OCI-LY3 (cell line): ENCODE measurements around the gene TRH.

Experiments
- H2AFZ ChIP-seq: fragments of 200-600, 300-600 bp; shearing (Covaris generic); 2 replicates; pipeline ENCODE4 v1.6.0; 2014; ENCODE audit warnings: antibody characterized with exemption, low read depth, low read length
- H3K27ac ChIP-seq: fragments of 200-600, 300-600 bp; sonication (generic); 2 replicates; pipeline ENCODE4 v1.5.1; 2014; ENCODE audit warnings: mild to moderate bottlenecking, low read length, moderate library complexity, mixed read lengths
- H3K27me3 ChIP-seq: fragments of 200-600, 300-600 bp; sonication (generic); 2 replicates; pipeline ENCODE4 v1.6.1; 2014; ENCODE audit warnings: low read depth, low read length, mixed read lengths
- H3K36me3 ChIP-seq: fragments of 200-600, 300-600 bp; sonication (generic); replicated peaks from 2 replicates; pipeline ENCODE3; 2014; ENCODE audit warnings: low read depth, low read length, mixed read lengths
- H3K4me1 ChIP-seq: fragments of 300-600, 200-600 bp; sonication (generic); 2 replicates; pipeline ENCODE4 v1.6.1; 2014; ENCODE audit warnings: low read length, mixed read lengths
- H3K4me2 ChIP-seq: fragments of 200-600, 300-600 bp; sonication (generic); 2 replicates; pipeline ENCODE4 v1.6.1; 2014; ENCODE audit warnings: low read length, mixed read lengths
- H3K4me3 ChIP-seq: fragments of 300-600, 200-600 bp; sonication (generic); 2 replicates; pipeline ENCODE4 v1.5.1; 2014; ENCODE audit warnings: antibody characterized with exemption, mild to moderate bottlenecking, low read length, moderate library complexity
- H3K79me2 ChIP-seq: fragments of 300-600, 200-600 bp; shearing (Covaris generic); 2 replicates; pipeline ENCODE4 v1.6.1; 2014; ENCODE audit warnings: mild to moderate bottlenecking, low read length, mixed read lengths
- H3K9ac ChIP-seq: fragments of 300-600, 200-600 bp; shearing (Covaris generic); 2 replicates; pipeline ENCODE4 v1.6.0; 2014; ENCODE audit warnings: mild to moderate bottlenecking, low read length, moderate library complexity
- H3K9me3 ChIP-seq: fragments of 200-600, 300-600 bp; shearing (Covaris generic); 2 replicates; pipeline ENCODE4 v1.6.1; 2014; ENCODE audit warnings: low read length, mixed read lengths; ENCODE audit not compliant: insufficient read depth
- H4K20me1 ChIP-seq: fragments of 200-600, 300-600 bp; sonication (generic); 2 replicates; pipeline ENCODE4 v1.6.1; 2016; ENCODE audit warnings: low read length, mixed read lengths; ENCODE audit not compliant: insufficient read depth
- EZH2phosphoT487 ChIP-seq: fragments of 200-600 bp; shearing (Covaris generic); IDR thresholded peaks from 2 replicates; pipeline ENCODE4 v1.6.1; 2018; ENCODE audit warnings: antibody characterized with exemption, mixed run types, low read depth
- TF ChIP-seq, protein P1 (sequence below): fragments of 200-600, 300-600 bp; sonication (generic); IDR thresholded peaks from 2 replicates; pipeline ENCODE4 v1.5.1; 2014; ENCODE audit warnings: antibody characterized with exemption, low read length, low read depth

TRH gene

DNA sequence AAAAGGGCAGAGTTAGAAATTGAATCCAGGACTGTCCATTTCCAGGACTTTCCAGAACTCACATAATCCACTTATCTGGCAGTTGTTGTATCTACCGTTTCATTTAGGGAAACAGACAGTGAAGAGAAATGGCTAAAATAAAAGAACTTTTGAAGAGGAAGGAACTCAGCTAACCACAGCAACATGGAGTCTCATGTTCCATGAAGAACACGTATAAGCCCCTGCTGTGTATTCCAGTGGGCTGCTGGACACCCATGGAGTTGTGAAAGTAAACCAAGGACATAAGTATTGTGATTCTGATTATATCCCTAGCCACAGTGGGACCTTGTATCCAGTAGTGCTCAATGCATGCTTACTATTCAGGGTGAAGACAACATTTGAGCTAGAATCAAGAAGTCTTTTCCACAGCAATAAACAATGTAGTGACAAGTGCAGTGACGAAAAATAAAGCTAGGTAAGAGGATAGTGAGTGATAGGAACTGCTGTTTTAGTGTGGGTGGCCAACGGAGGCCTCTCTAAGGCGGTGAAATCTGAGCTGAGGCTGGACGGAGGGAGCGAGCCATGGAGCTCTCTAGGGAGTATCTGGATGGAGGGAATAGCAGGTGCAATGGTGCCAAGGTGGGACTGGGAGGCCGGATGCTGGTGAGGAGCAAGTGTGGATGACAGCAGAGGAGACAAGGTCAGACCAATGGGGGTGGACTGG, 26.8 kb upstream of the TRH start:
- Histone ChIP-seq H4K20me1 (no peaks in the 10 kb centered on the region), H3K9ac (no peak overlapping the region), H3K27me3 (peaks cover 5% of the 10 kb centered on the region; the same call in 1 of the 2 replicates), H3K4me3 (no peak overlapping the region), H3K36me3 (no peaks in the 10 kb centered on the region), H3K27ac (no peak overlapping the region), H2AFZ (no peak overlapping the region), H3K4me2 (no peak overlapping the region), H3K79me2 (no peaks in the 10 kb centered on the region), H3K9me3 (no peaks in the 10 kb centered on the region), H3K4me1 (no peaks in the 10 kb centered on the region)
- TF ChIP-seq EZH2phosphoT487 = no peak
- TF ChIP-seq, protein P1, sequence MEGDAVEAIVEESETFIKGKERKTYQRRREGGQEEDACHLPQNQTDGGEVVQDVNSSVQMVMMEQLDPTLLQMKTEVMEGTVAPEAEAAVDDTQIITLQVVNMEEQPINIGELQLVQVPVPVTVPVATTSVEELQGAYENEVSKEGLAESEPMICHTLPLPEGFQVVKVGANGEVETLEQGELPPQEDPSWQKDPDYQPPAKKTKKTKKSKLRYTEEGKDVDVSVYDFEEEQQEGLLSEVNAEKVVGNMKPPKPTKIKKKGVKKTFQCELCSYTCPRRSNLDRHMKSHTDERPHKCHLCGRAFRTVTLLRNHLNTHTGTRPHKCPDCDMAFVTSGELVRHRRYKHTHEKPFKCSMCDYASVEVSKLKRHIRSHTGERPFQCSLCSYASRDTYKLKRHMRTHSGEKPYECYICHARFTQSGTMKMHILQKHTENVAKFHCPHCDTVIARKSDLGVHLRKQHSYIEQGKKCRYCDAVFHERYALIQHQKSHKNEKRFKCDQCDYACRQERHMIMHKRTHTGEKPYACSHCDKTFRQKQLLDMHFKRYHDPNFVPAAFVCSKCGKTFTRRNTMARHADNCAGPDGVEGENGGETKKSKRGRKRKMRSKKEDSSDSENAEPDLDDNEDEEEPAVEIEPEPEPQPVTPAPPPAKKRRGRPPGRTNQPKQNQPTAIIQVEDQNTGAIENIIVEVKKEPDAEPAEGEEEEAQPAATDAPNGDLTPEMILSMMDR = no peak

DNA sequence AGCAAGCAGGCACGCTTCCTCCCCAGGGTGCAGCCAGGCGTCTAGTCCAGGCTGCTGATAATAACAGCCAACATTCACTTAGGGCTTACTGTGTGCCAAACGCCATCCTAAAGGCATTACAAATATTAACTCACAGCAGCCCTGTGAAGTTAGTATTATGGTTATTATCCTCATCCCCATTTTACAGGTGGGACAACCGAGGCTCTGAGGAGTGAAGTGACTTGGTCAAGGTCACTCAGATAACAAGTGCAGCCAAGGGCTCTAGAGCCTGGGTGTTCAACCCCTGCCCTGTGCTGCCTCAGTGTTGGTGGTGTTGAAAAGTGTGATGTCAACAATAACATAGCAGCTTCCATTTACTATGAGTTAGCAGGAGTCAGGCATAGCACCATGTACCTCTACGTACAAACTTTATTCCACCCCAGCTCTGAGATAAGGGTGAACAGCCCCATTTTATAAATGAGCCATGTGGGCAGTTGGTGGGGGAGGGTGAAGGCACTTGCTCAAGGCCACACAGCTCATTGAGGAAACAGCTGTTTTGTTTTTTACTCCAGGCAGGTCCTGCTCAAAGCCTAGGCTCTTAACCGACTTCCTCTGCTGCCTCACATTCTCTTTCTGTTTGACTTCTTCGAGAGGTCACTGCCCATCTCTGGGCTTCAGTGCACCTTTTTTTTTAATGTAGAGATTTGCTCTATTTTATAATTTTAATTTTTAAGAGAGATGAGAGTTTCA, 24.0 kb upstream of the TRH start:
- peaks cover 5% of the 10 kb centered on the region; the same call in 1 of the 2 replicates for H3K27me3 ChIP-seq
- H4K20me1 ChIP-seq = no peaks in the 10 kb centered on the region
- H3K9ac ChIP-seq = no peak overlapping the region
- H2AFZ ChIP-seq = no peak overlapping the region
- no peak overlapping the region for H3K4me2 ChIP-seq
- H3K36me3 ChIP-seq = no peaks in the 10 kb centered on the region
- H3K9me3 ChIP-seq = no peaks in the 10 kb centered on the region
- H3K27ac ChIP-seq = no peak overlapping the region
- TF ChIP-seq, protein P1 = no peak
- TF ChIP-seq EZH2phosphoT487 = no peak
- no peaks in the 10 kb centered on the region for H3K79me2 ChIP-seq
- H3K4me1 ChIP-seq = no peaks in the 10 kb centered on the region
- H3K4me3 ChIP-seq = no peak overlapping the region

DNA sequence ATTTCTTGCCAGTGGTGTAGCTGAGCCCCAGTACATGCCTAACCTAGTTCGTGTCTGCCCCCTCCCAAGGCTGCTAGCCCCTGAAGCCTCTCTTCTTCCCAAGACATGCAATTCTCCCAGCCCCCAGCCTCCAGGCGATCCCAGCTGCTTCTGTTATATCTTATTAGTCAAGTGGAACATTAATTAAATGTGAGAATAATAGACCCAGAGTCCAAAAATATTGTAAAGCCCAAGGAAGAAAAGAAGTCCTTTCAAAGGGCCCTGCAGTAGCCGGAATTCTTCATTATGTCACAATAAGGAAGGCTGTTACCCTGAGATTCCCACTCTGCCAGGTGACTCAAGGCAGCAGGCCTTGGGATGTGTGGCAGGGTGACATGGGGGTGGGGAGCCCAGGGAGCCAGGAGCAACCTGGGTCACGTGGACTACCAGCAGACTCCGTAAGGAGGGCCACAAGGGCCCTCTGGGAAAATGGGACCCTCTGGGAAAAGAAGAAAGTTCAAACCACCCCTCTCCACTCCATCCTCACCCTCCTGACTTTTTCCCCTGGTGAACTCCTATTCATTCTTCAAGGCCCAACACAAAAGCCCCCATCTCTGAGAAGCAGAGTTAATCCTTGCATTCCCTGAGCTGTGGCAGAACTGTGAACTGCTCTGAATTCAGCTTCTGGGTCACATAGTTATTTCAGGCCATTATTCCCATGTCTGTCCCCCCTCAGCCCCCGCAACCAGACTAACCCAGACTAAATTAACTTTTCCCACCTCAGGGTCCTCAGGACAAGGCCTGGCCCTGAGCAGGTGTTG, 21.8 kb upstream of the TRH start:
- H3K79me2 ChIP-seq = no peaks in the 10 kb centered on the region
- no peak overlapping the region for H2AFZ ChIP-seq
- H3K27ac ChIP-seq = no peak overlapping the region
- no peak overlapping the region for H3K9ac ChIP-seq
- no peak overlapping the region for H3K4me3 ChIP-seq
- no peaks in the 10 kb centered on the region for H3K4me1 ChIP-seq
- TF ChIP-seq, protein P1 = no peak
- TF ChIP-seq EZH2phosphoT487 = no peak
- H3K27me3 ChIP-seq = no peaks in the 10 kb centered on the region
- no peaks in the 10 kb centered on the region for H3K9me3 ChIP-seq
- no peaks in the 10 kb centered on the region for H3K36me3 ChIP-seq
- no peaks in the 10 kb centered on the region for H4K20me1 ChIP-seq
- H3K4me2 ChIP-seq = no peak overlapping the region

DNA sequence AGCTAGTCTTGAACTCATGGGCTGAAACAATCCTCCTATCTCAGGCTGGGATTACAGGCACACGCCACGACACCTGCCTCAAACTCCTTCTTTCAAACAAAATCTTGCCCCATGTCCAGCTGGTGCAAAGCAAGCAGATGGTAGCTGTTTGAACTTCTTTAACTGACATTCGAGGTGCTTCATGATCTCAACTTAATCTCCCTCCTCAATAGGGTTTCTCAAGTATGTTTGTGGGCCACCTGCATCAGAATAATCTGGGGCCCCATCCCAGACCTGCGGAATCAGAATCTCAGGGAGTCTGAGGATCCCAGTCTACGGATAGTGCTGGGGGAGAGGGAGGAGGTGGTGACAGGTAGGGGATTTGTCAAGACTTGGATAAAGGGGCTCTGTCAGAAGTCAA, 20.9 kb upstream of the TRH start:
- TF ChIP-seq, protein P1 = no peak
- no peak for TF ChIP-seq EZH2phosphoT487
- no peak overlapping the region for H3K9ac ChIP-seq
- no peaks in the 10 kb centered on the region for H3K36me3 ChIP-seq
- H3K79me2 ChIP-seq = no peaks in the 10 kb centered on the region
- no peaks in the 10 kb centered on the region for H3K27me3 ChIP-seq
- no peaks in the 10 kb centered on the region for H4K20me1 ChIP-seq
- no peak overlapping the region for H3K4me2 ChIP-seq
- H3K27ac ChIP-seq = no peak overlapping the region
- no peak overlapping the region for H2AFZ ChIP-seq
- H3K4me1 ChIP-seq = no peaks in the 10 kb centered on the region
- H3K4me3 ChIP-seq = no peak overlapping the region
- H3K9me3 ChIP-seq = no peaks in the 10 kb centered on the region
